ENCODE results near the gene ZNF215. TPM values are rescaled to one million over a fixed set of nuclear protein-coding genes. Genes with fewer than 3 reads are reported as not detected.
A peak's percentile ranks its signal among the peaks of the same experiment; 100 is the strongest.

Gene ZNF215
- polyA plus RNA-seq, 2 of the 4 experiments (the other 2 are of a cell fraction): 1.0 to 2.0 TPM

- Histone ChIP-seq H3K27ac (no peak overlapping the region), H3K4me3 (no peak overlapping the region), H3K9me3 (no peaks in the 10 kb centered on the region), H3K4me1 (no peaks in the 10 kb centered on the region), H3K4me2 (no peak overlapping the region)
- ChIA-PET CTCF (no interaction called here), POLR2A (no interaction called here)
- TF ChIP-seq POLR2AphosphoS2 (conservative IDR thresholded peaks at IDR 0.05; ENCODE audit: low read length): no peak
- TF ChIP-seq MAFK (IDR thresholded peaks at IDR 0.05; ENCODE audit: partially characterized antibody): peak; percentile 58
- DNase-seq (ENCODE audit: low read depth in 1 of 2, low spot score in 1 of 2) (no peak), FAIRE-seq (no peak), ATAC-seq (no peak)
- WGBS (ENCODE audit: missing lambda C conversion rate): 28% methylated on average over 3 of the region's 3 CpGs
Measured at GRCh38 chr11:6911378-6911777, 14.8 kb upstream of the ZNF215 start.

GRCh38 chr11:6911948-6912347 lies 14.3 kb upstream of the ZNF215 start:
- FAIRE-seq (no peak), DNase-seq (ENCODE audit: low read depth in 1 of 2, low spot score in 1 of 2) (no peak), ATAC-seq (peak in 1 of 2 experiments; percentile 47; a peak in 1 of 6 replicates)
- no peak for TF ChIP-seq PHF8 (IDR thresholded peaks at IDR 0.05; ENCODE audit: borderline replicate concordance, low read depth)
- TF ChIP-seq HOXB13 (CRISPR knock-in tag; IDR thresholded peaks at IDR 0.05; ENCODE audit: low read depth): no peak
- TF ChIP-seq MAZ (IDR thresholded peaks at IDR 0.05; ENCODE audit: borderline replicate concordance, low read depth, low read length): no peak
- TF ChIP-seq CEBPB (IDR thresholded peaks at IDR 0.05): no peak
- TF ChIP-seq HOXA7 (CRISPR knock-in tag; IDR thresholded peaks at IDR 0.05): no peak
- no peak for TF ChIP-seq EHF (CRISPR knock-in tag; IDR thresholded peaks at IDR 0.05)
- TF ChIP-seq, protein P1, sequence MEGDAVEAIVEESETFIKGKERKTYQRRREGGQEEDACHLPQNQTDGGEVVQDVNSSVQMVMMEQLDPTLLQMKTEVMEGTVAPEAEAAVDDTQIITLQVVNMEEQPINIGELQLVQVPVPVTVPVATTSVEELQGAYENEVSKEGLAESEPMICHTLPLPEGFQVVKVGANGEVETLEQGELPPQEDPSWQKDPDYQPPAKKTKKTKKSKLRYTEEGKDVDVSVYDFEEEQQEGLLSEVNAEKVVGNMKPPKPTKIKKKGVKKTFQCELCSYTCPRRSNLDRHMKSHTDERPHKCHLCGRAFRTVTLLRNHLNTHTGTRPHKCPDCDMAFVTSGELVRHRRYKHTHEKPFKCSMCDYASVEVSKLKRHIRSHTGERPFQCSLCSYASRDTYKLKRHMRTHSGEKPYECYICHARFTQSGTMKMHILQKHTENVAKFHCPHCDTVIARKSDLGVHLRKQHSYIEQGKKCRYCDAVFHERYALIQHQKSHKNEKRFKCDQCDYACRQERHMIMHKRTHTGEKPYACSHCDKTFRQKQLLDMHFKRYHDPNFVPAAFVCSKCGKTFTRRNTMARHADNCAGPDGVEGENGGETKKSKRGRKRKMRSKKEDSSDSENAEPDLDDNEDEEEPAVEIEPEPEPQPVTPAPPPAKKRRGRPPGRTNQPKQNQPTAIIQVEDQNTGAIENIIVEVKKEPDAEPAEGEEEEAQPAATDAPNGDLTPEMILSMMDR (IDR thresholded peaks at IDR 0.05): no peak
- TF ChIP-seq EP300 (IDR thresholded peaks at IDR 0.05): no peak
- no peak for TF ChIP-seq USF2 (IDR thresholded peaks at IDR 0.05)
- no peak for TF ChIP-seq ZNF302 (CRISPR knock-in tag; IDR thresholded peaks at IDR 0.05)
- TF ChIP-seq, protein P2, sequence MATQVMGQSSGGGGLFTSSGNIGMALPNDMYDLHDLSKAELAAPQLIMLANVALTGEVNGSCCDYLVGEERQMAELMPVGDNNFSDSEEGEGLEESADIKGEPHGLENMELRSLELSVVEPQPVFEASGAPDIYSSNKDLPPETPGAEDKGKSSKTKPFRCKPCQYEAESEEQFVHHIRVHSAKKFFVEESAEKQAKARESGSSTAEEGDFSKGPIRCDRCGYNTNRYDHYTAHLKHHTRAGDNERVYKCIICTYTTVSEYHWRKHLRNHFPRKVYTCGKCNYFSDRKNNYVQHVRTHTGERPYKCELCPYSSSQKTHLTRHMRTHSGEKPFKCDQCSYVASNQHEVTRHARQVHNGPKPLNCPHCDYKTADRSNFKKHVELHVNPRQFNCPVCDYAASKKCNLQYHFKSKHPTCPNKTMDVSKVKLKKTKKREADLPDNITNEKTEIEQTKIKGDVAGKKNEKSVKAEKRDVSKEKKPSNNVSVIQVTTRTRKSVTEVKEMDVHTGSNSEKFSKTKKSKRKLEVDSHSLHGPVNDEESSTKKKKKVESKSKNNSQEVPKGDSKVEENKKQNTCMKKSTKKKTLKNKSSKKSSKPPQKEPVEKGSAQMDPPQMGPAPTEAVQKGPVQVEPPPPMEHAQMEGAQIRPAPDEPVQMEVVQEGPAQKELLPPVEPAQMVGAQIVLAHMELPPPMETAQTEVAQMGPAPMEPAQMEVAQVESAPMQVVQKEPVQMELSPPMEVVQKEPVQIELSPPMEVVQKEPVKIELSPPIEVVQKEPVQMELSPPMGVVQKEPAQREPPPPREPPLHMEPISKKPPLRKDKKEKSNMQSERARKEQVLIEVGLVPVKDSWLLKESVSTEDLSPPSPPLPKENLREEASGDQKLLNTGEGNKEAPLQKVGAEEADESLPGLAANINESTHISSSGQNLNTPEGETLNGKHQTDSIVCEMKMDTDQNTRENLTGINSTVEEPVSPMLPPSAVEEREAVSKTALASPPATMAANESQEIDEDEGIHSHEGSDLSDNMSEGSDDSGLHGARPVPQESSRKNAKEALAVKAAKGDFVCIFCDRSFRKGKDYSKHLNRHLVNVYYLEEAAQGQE (IDR thresholded peaks at IDR 0.05): no peak
- no peak for TF ChIP-seq TFCP2L1 (CRISPR knock-in tag; IDR thresholded peaks at IDR 0.05)
- no peak for TF ChIP-seq TP53 (CRISPR knock-in tag; IDR thresholded peaks at IDR 0.05)
- TF ChIP-seq, protein P3, sequence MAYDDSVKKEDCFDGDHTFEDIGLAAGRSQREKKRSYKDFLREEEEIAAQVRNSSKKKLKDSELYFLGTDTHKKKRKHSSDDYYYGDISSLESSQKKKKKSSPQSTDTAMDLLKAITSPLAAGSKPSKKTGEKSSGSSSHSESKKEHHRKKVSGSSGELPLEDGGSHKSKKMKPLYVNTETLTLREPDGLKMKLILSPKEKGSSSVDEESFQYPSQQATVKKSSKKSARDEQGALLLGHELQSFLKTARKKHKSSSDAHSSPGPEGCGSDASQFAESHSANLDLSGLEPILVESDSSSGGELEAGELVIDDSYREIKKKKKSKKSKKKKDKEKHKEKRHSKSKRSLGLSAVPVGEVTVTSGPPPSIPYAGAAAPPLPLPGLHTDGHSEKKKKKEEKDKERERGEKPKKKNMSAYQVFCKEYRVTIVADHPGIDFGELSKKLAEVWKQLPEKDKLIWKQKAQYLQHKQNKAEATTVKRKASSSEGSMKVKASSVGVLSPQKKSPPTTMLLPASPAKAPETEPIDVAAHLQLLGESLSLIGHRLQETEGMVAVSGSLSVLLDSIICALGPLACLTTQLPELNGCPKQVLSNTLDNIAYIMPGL (CRISPR knock-in tag; IDR thresholded peaks at IDR 0.05; ENCODE audit: borderline replicate concordance): no peak
- no peak for TF ChIP-seq ZFP36 (IDR thresholded peaks at IDR 0.05; ENCODE audit: borderline replicate concordance, partially characterized antibody)
- TF ChIP-seq GATA3 (IDR thresholded peaks at IDR 0.05; ENCODE audit: borderline replicate concordance): no peak
- no peak for TF ChIP-seq POLR2A (IDR thresholded peaks at IDR 0.05; ENCODE audit: low read length)
- TF ChIP-seq FOXS1 (CRISPR knock-in tag; IDR thresholded peaks at IDR 0.05): no peak
- CTCF ChIA-PET: no interaction called here
- no peaks in the 10 kb centered on the region for H3K9me3 ChIP-seq
- H3K4me3 ChIP-seq: no peak overlapping the region
- H3K27ac ChIP-seq: no peak overlapping the region
- POLR2A ChIA-PET: no interaction called here
- 43% methylated on average over 3 of the region's 3 CpGs for WGBS (ENCODE audit: missing lambda C conversion rate)
- H3K4me1 ChIP-seq: no peaks in the 10 kb centered on the region
- no peak overlapping the region for H3K4me2 ChIP-seq

Measured in A549 (cell line).